H9 (cell line): ENCODE measurements around the gene GPR137. TPM values are rescaled to one million over a fixed set of nuclear protein-coding genes. Genes with fewer than 3 reads are reported as not detected.
A peak's percentile ranks its signal among the peaks of the same experiment; 100 is the strongest.

Source experiments
- DNase-seq: peaks from one replicate; pipeline ENCODE4 v3.0.0-alpha.2; 2017
- H2AFZ ChIP-seq: one replicate; pipeline ENCODE4 v1.6.1; 2013; ENCODE audit warnings: mild to moderate bottlenecking, low read length, control low read depth, moderate library complexity
- H2AK5ac ChIP-seq: 2 replicates; pipeline ENCODE4 v1.6.1; 2013; ENCODE audit warnings: low read length, control low read depth, mixed read lengths; ENCODE audit not compliant: insufficient read length
- H2BK120ac ChIP-seq: one replicate; pipeline ENCODE4 v1.6.1; 2013; ENCODE audit warnings: low read depth, mild to moderate bottlenecking, low read length, control low read depth, inconsistent platforms; ENCODE audit not compliant: poor library complexity, severe bottlenecking
- H2BK12ac ChIP-seq: 2 replicates; pipeline ENCODE4 v1.6.1; 2013; ENCODE audit warnings: low read length, control low read depth, mixed read lengths, low read depth; ENCODE audit not compliant: insufficient read length
- H2BK15ac ChIP-seq: 2 replicates; pipeline ENCODE4 v1.6.1; 2013; ENCODE audit warnings: low read depth, low read length, control low read depth
- H2BK20ac ChIP-seq: one replicate; pipeline ENCODE4 v1.6.1; 2013; ENCODE audit warnings: low read depth, mild to moderate bottlenecking, low read length, control low read depth, inconsistent platforms; ENCODE audit not compliant: poor library complexity, severe bottlenecking
- H2BK5ac ChIP-seq: 2 replicates; pipeline ENCODE4 v1.6.1; 2013; ENCODE audit warnings: low read length, control low read depth, mixed read lengths; ENCODE audit not compliant: insufficient read length
- H3K14ac ChIP-seq: 2 replicates; pipeline ENCODE4 v1.6.1; 2013; ENCODE audit warnings: low read length, control low read depth; ENCODE audit not compliant: insufficient read depth
- H3K18ac ChIP-seq: 2 replicates; pipeline ENCODE4 v1.6.1; 2013; ENCODE audit warnings: low read depth, mild to moderate bottlenecking, mixed read lengths, low read length, control low read depth; ENCODE audit not compliant: insufficient read length
- H3K23ac ChIP-seq: 2 replicates; pipeline ENCODE4 v1.6.1; 2013; ENCODE audit warnings: low read length, control low read depth, mixed read lengths, low read depth; ENCODE audit not compliant: insufficient read length
- H3K23me2 ChIP-seq: 2 replicates; pipeline ENCODE4 v1.6.1; 2013; ENCODE audit warnings: low read depth, mild to moderate bottlenecking, mixed read lengths, low read length, control low read depth; ENCODE audit not compliant: insufficient read length, poor library complexity, severe bottlenecking
- H3K27ac ChIP-seq: 2 replicates; pipeline ENCODE4 v1.5.1; 2013; ENCODE audit warnings: low read length, control low read depth, mixed read lengths, low read depth; ENCODE audit not compliant: insufficient read length
- H3K27me3 ChIP-seq: 2 replicates; pipeline ENCODE4 v1.6.1; 2013; ENCODE audit warnings: low read length, control low read depth, inconsistent platforms; ENCODE audit not compliant: insufficient read depth
- H3K4ac ChIP-seq: 2 replicates; pipeline ENCODE4 v1.6.1; 2013; ENCODE audit warnings: low read depth, mild to moderate bottlenecking, control low read depth, inconsistent platforms, low read length, moderate library complexity
- H3K4me1 ChIP-seq: 2 replicates; pipeline ENCODE4 v1.6.1; 2013; ENCODE audit warnings: low read length, control low read depth, inconsistent platforms; ENCODE audit not compliant: insufficient read depth
- H3K4me2 ChIP-seq: 2 replicates; pipeline ENCODE4 v1.6.1; 2013; ENCODE audit warnings: low read length, control low read depth, mixed read lengths; ENCODE audit not compliant: insufficient read length, insufficient read depth
- H3K56ac ChIP-seq: 2 replicates; pipeline ENCODE4 v1.6.1; 2013; ENCODE audit warnings: low read depth, mild to moderate bottlenecking, mixed read lengths, low read length, control low read depth; ENCODE audit not compliant: insufficient read length
- H3K79me1 ChIP-seq: 2 replicates; pipeline ENCODE4 v1.6.1; 2013; ENCODE audit warnings: low read depth, mild to moderate bottlenecking, moderate library complexity, low read length, control low read depth, inconsistent platforms; ENCODE audit not compliant: insufficient read depth, poor library complexity, severe bottlenecking
- H3K79me2 ChIP-seq: 2 replicates; pipeline ENCODE4 v1.6.1; 2013; ENCODE audit warnings: low read length, control low read depth, inconsistent platforms; ENCODE audit not compliant: insufficient read depth
- H3K9ac ChIP-seq: 2 replicates; pipeline ENCODE4 v1.6.1; 2013; ENCODE audit warnings: low read length, control low read depth, mixed read lengths; ENCODE audit not compliant: insufficient read length; ENCODE audit errors: extremely low read depth
- H3K9me3 ChIP-seq: one replicate; pipeline ENCODE4 v1.6.1; 2013; ENCODE audit warnings: low read depth, low read length, inconsistent platforms; ENCODE audit not compliant: control insufficient read depth
- H3T11ph ChIP-seq: one replicate; pipeline ENCODE4 v1.6.1; 2013; ENCODE audit warnings: mild to moderate bottlenecking, low read length, control low read depth, inconsistent platforms
- H4K20me1 ChIP-seq: one replicate; pipeline ENCODE4 v1.6.1; 2013; ENCODE audit not compliant: control insufficient read depth, insufficient read length, insufficient read depth
- H4K5ac ChIP-seq: 2 replicates; pipeline ENCODE4 v1.6.1; 2013; ENCODE audit warnings: low read depth, mild to moderate bottlenecking, mixed read lengths, low read length, control low read depth; ENCODE audit not compliant: insufficient read length
- H4K8ac ChIP-seq: replicated peaks from 2 replicates; pipeline ENCODE4 v1.6.1; 2013; ENCODE audit warnings: low read length, control low read depth, mixed read lengths, low read depth; ENCODE audit not compliant: insufficient read length
- H4K91ac ChIP-seq: 2 replicates; pipeline ENCODE4 v1.6.1; 2013; ENCODE audit warnings: low read depth, mild to moderate bottlenecking, moderate library complexity, mixed read lengths, low read length, control low read depth; ENCODE audit not compliant: insufficient read length
- H3K27ac Mint-ChIP-seq, 3 experiments: 2 replicates in 2 of 3; 3 replicates in 1 of 3; pipeline ENCODE4 v1.8.0; 2020 to 2021; ENCODE audit warnings: mixed read lengths in 3 of 3, mild to moderate bottlenecking in 1 of 3, moderate library complexity in 1 of 3
- H3K27me3 Mint-ChIP-seq: 2 replicates; pipeline ENCODE4 v1.8.0; 2021; ENCODE audit warnings: low read depth, mild to moderate bottlenecking, moderate library complexity, mixed read lengths
- H3K36me3 Mint-ChIP-seq, 3 experiments: 2 replicates in 2 of 3; 3 replicates in 1 of 3; pipeline ENCODE4 v1.8.0; 2020 to 2021; ENCODE audit warnings: low read depth in 3 of 3, mixed read lengths in 3 of 3; ENCODE audit not compliant: insufficient read depth in 1 of 3
- H3K4me1 Mint-ChIP-seq, 2 experiments: 2 replicates each; pipeline ENCODE4 v1.8.0; 2020; ENCODE audit warnings: mixed read lengths in 2 of 2
- H3K4me3 Mint-ChIP-seq, 2 experiments: 2 replicates in 1 of 2; 3 replicates in 1 of 2; pipeline ENCODE4 v1.8.0; 2020 to 2021; ENCODE audit warnings: mild to moderate bottlenecking in 2 of 2, mixed read lengths in 2 of 2, moderate library complexity in 1 of 2
- H3K9me3 Mint-ChIP-seq, 2 experiments: 2 replicates in 1 of 2; 3 replicates in 1 of 2; pipeline ENCODE4 v1.8.0; 2020; ENCODE audit warnings: mild to moderate bottlenecking in 2 of 2, mixed read lengths in 2 of 2, moderate library complexity in 1 of 2
- CTCF ChIP-seq: fragments of 200-600 bp; sonication (generic); conservative IDR thresholded peaks from 3 replicates; pipeline ENCODE4 v1.8.0; 2021; ENCODE audit warnings: antibody characterized with exemption, mild to moderate bottlenecking
- WGBS: extraction: QIAGEN DNeasy Blood & Tissue Kit; methylation state at CpG from one replicate; pipeline ENCODE4 v1.1.7; 2013; ENCODE audit warnings: missing lambda C conversion rate, low lambda C conversion rate, mixed read lengths; ENCODE audit not compliant: insufficient read length; ENCODE audit errors: extremely low coverage; 5-methylcytosine and 5-hydroxymethylcytosine counted together
- total RNA-seq: library from RNA; stranded (reverse); gene quantifications from 2 replicates; pipeline ENCODE4 v1.2.1, GENCODE V29; 2021

Gene GPR137
- total RNA-seq, 1 experiment from 2014 or later = 39.6 TPM

- Histone ChIP-seq H2BK5ac (no peak overlapping the region), H4K20me1 (no peaks in the 10 kb centered on the region), H2BK20ac (no peak overlapping the region), H2AFZ (no peak overlapping the region), H2BK120ac (no peak overlapping the region), H4K91ac (no peak overlapping the region), H4K5ac (no peak overlapping the region), H4K8ac (no peak overlapping the region), H3K79me2 (no peaks in the 10 kb centered on the region), H3T11ph (no peak overlapping the region), H2BK15ac (no peak overlapping the region), H3K23me2 (peaks cover 13% of the 10 kb centered on the region), H3K4me2 (peak overlapping the region; percentile 11), H3K4ac (no peak overlapping the region), H3K23ac (no peak overlapping the region), H3K4me1 (no peaks in the 10 kb centered on the region), H2AK5ac (no peak overlapping the region), H3K27me3 (peaks cover 62% of the 10 kb centered on the region), H3K9ac (no peak overlapping the region), H3K9me3 (no peaks in the 10 kb centered on the region), H3K56ac (no peak overlapping the region), H3K27ac (no peak overlapping the region), H3K18ac (no peak overlapping the region), H2BK12ac (no peak overlapping the region), H3K14ac (no peak overlapping the region), H3K79me1 (no peaks in the 10 kb centered on the region)
- peaks cover 0 to 3% of the 10 kb centered on the region in 2 experiments; a peak in 2 of 5 replicates for H3K9me3 Mint-ChIP-seq
- no peak overlapping the region for H3K27ac Mint-ChIP-seq
- peaks cover 93% of the 10 kb centered on the region for H3K27me3 Mint-ChIP-seq
- H3K36me3 Mint-ChIP-seq = peaks cover 0 to 2% (median 0%) of the 10 kb centered on the region in 3 experiments; a peak in 2 of 7 replicates
- TF ChIP-seq CTCF = no peak
- no peak for DNase-seq
- peaks cover 11 to 28% of the 10 kb centered on the region in 2 experiments; a peak in 3 of 4 replicates for H3K4me1 Mint-ChIP-seq
- H3K4me3 Mint-ChIP-seq = peak overlapping the region; percentile 46 to 82; a peak in 4 of 5 replicates
- no CpG with 5 or more reads among the region's 60 CpGs for WGBS
These were observed 13.6 kb downstream of the GPR137 start for GRCh38 chr11:64298966-64299846.
